Sciatic nerve (tissue), 2 donors: Measurements from ENCODE around the gene RAB38. TPM values are rescaled to one million over a fixed set of nuclear protein-coding genes. Genes with fewer than 3 reads are reported as not detected.

Source experiments
- ATAC-seq: fragments of 200-7000 bp; cut with Tn5 transposase; one replicate; pipeline ENCODE4 v1.9.1; 2020; ENCODE audit warnings: mild to moderate bottlenecking, moderate library complexity
- DNase-seq: peaks from one replicate; pipeline ENCODE4 v3.0.0-alpha.2; 2020; ENCODE audit warnings: low spot score
- intact Hi-C: fragments of 100-400 bp; cut with DNase I; formaldehyde crosslinking; loops from one replicate; pipeline ENCODE4 v1.14.2; 2022
- total RNA-seq: library from RNA; stranded (reverse); fragmentation: NEBNext Ultra II Directional; extraction: Animal tissue kit (Norgen Biotek cat#: 25700); gene quantifications from one replicate; pipeline ENCODE4 v1.2.1, GENCODE V29; 2021
- donor health status: DM: no; HTN: no; CAD: no.
- donor health status: DM: no; HTN: no; CAD: no.

The RAB38 gene
- total RNA-seq, 1 donor from 2014 or later, result 3.2 TPM

DNA sequence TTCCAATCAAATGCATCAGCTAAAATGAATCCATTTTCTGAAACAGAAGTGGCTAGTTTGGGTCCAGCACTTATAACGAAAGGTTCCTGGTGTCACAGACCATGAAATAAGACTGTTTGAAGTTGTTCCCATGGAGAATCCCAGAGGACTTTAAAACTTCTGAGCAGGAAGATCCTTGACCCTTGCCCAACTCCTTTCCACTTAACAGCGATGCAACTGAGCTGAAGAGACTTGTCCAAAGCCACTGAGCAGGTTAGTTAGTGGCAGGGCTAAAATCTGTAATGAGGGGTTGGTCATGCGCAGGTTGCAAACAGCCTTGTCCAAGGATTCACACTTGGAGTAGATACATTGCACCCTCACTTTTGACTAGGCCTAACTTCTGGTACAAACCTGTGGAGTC lies 1.3 kb downstream of the RAB38 start:
- intact Hi-C loops, result no loop called here
- ATAC-seq, result no peak

GRCh38 chr11:88171982-88172381 lies 3.3 kb downstream of the RAB38 start:
- no peak for ATAC-seq
- intact Hi-C loops, result no loop called here

More for the DNA sequence above, 1.3 kb downstream of the RAB38 start:
- DNase-seq, result no peak

DNA sequence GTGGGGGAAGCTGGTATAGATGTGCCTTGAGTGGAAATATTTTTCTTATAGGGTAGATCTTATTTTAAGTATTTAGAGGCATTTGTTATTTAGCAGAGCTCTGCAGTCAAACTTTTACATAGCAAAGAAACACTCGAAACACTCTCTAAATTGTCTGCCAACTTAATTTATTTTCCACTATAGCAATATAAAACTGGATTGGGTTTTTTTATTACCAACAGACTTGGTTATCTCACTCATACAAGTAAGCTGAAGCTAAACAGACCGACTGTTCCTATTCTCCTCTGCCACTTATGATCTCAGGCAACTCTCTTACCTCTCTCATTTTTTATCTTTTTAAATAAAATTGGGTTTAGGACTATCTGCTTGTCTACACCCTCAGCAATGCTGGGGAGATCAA lies 4.6 kb downstream of the RAB38 start:
- ATAC-seq, result no peak
- intact Hi-C loops, result no loop called here
- DNase-seq, result no peak

More at GRCh38 chr11:88171982-88172381, 3.3 kb downstream of the RAB38 start:
- DNase-seq, result no peak

DNA sequence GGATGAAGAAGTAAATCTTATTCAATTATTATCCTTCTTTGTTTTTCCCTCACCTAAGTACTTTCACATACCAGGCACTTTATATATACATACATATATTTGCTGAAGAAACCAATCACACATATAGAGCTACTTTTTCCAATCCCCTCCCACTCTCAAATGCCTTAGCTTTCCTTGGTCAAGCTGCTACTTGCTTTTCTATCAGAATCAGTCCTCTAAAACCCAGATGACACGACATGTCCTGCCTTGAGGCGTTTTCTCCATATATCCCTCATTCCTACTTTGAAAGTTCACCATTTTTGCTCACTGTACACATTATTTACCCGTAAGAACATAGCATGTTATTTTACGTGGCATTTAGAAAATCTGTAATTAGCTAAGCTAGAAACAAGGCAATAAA lies 5.4 kb downstream of the RAB38 start:
- DNase-seq (no peak), ATAC-seq (no peak)
- intact Hi-C loops, result no loop called here

- intact Hi-C loops, result no loop called here
- no peak for DNase-seq
- ATAC-seq, result no peak
Observed at GRCh38 chr11:88169471-88169870, 5.8 kb downstream of the RAB38 start.

- intact Hi-C loops, result no loop called here
- ATAC-seq, result no peak
- DNase-seq, result no peak
Observed at GRCh38 chr11:88167853-88168252, 7.4 kb downstream of the RAB38 start.

DNA sequence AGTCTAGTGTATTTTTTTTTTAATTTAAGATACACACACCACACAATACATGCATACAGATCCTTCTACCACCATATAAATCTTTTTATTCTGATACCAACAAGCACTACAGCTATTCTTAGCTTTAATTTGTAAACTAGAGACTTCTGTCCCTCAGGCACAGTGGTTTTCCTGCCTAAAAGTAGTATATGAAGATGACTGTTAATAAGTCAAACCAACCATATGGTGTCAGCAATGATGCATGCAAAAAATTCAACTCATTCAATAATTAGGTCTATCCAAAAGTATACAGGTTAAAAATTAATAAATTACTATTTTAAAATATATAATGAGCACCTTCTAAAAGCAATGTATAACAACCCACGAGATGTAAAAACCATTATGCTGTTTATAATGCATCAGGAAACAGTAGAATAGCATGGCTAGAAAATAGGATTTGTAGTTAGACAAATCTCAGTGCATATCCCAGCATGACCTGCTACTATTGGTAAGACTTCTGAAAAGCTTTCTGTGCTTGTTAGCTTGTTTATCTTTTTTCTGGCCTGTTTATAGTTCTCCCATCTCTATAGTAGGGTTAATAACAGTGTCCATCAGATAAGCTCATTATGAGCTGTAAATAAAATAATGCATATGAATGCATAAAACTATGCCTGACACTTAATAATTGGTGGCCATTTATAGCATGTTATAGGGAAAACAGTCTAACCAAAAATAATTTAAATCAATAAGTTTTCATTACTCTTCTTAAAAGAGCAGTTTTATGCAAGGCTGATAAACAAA lies 10.2 kb downstream of the RAB38 start:
- intact Hi-C loops, result no loop called here
- ATAC-seq (no peak), DNase-seq (no peak)

DNA sequence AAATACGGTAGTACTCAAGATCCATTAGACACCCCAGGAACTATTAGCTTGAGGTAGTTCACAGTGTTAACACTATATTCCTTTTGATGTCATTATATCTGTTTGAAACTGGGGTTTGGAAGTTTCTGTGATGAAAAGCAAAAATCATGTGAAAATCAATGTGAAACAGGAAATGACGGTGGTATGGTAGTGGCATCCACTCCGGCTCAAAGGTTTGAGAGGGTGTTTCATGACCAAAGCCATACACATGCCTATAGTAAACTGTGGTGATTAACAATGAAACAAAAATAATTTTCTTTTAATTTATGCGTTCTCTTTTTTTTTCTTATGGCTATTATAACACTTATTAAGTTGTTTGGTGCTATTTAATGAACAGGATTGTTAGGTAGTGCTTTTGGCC lies 10.9 kb downstream of the RAB38 start:
- intact Hi-C loops, result no loop called here
- DNase-seq (no peak), ATAC-seq (no peak)

DNA sequence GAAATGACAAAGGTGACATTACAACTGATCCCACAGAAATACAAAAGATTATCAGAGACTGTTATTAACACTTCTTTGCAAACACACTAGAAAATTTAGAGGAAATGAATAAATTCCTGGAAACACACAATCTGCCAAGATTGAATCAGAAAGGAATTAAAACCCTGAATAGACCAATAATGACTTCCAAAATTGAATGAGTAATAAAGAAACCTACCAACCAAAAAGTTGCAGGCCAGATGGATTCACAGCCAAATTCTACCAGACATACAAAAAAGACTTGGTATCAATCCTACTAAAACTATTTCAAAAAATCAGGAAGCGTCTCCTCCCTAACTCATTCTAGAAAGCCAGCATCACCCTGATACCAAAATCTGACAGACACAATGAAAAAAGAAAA lies 17.2 kb downstream of the RAB38 start:
- no peak for ATAC-seq
- intact Hi-C loops, result no loop called here
- DNase-seq, result no peak

GRCh38 chr11:88157370-88157769 lies 17.9 kb downstream of the RAB38 start:
- ATAC-seq (no peak), DNase-seq (no peak)
- intact Hi-C loops, result no loop called here

DNA sequence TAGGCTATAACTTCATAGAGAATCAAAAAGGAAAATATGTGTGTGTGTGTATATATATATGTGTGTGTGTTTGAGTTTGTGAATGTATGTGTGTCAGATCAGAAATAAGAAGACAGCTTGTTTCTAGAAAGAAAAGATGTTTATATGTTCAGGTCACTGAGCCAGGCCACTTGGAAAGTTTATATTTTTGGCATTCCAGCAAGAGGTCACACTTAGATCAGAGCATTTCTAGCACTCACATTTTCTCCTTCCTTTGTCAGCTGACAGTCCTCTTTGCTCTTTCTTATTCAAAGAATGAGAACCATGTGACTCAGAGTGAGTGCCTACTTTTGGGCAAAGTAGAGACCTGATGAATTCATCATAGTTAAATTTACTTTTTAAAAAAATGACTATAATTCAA lies 22.9 kb downstream of the RAB38 start:
- DNase-seq (no peak), ATAC-seq (no peak)
- intact Hi-C loops, result no loop called here

GRCh38 chr11:88151709-88152265 lies 23.5 kb downstream of the RAB38 start:
- DNase-seq, result no peak
- intact Hi-C loops, result no loop called here
- no peak for ATAC-seq

DNA sequence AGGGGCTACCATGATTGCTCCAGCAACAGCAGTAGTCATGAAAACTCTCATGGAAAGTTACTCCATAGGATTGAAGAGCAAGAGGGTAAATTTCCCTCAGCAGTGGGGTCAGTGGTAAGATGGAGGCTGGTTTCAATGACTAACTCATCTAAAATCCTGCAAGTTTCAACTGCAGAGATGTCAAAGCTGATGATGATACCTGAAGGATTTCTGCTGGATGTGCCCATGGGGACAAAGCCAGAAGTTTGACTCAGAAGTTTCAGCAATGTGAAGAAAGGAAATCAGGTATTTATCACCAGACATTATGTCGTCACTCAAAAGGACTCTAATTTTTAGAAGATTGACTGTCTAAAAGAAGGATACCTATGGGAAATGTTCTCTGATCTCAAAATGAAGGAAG lies 29.1 kb downstream of the RAB38 start:
- intact Hi-C loops, result no loop called here
- DNase-seq (no peak), ATAC-seq (no peak)

DNA sequence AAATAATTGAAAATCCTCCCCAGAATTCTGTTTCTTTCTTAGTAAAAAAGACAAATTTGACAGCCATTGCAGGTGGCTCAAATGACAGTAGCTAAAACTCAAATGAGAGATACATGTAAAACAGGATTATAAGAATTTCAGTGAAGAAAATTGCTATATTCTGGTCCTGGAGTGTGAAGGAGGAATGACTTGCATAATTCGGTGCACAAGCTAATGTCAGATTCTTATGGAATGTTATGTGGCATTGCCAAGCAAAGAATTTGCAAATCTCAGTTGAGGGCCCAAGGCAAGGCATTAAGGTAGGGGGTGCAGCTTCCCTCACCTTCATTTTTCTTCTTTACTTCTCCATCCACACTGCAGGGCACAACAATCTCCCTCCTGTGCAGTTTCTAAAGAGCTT lies 35.4 kb downstream of the RAB38 start:
- ATAC-seq (no peak), DNase-seq (no peak)
- intact Hi-C loops, result no loop called here

GRCh38 chr11:88131764-88132470 lies 43.3 kb downstream of the RAB38 start:
- intact Hi-C loops, result no loop called here
- ATAC-seq, result no peak
- DNase-seq, result no peak

DNA sequence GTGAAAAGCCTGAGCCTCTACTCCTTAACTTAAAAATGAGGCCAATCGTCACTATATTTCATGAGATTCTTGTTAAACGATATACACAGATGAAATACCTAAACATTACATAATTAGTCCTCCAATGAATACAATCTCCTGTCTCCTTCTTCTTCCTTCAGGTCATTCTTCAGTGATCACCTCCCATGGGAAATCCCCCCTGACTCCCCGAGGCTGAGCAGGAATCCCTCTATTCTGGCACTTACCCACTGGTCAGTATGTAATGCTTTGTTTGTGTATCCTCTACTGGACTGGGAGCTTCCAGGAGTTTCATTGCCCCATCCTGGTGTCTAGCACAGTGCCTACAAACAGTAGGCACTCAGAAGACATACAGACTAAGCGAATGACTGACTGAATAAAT lies 52.3 kb downstream of the RAB38 start:
- DNase-seq (no peak), ATAC-seq (no peak)
- intact Hi-C loops, result no loop called here

GRCh38 chr11:88119561-88119960 lies 55.7 kb downstream of the RAB38 start:
- intact Hi-C loops, result no loop called here
- no peak for ATAC-seq

DNA sequence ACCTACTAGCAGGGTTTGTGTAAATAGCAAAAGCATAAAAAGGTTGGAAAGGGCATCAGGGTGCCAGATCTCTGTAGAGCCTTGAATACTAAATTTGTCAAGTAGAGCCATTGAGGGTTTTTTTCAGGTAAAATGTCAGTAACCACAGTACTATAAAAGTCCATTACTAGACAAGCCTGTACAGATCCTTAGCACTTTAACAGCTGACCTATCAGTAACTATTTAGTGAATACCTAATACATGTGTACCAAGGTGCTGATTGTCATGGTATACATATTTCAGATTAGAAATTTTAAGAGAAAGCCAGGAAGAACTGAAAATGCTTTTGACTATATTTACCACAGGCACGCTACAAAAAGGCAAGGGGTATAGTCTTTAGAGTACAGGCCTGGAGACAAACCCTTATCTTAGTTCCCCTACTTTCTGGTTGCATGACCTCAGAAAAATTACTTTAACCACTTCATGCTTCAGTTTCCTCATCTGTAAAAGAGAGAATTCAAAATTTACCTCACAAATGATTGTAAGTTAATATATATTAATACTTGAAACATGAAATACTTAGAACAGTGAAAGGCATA lies 57.9 kb downstream of the RAB38 start:
- ATAC-seq, result no peak
- intact Hi-C loops, result no loop called here

More at GRCh38 chr11:88119561-88119960, 55.7 kb downstream of the RAB38 start:
- DNase-seq, result no peak

DNA sequence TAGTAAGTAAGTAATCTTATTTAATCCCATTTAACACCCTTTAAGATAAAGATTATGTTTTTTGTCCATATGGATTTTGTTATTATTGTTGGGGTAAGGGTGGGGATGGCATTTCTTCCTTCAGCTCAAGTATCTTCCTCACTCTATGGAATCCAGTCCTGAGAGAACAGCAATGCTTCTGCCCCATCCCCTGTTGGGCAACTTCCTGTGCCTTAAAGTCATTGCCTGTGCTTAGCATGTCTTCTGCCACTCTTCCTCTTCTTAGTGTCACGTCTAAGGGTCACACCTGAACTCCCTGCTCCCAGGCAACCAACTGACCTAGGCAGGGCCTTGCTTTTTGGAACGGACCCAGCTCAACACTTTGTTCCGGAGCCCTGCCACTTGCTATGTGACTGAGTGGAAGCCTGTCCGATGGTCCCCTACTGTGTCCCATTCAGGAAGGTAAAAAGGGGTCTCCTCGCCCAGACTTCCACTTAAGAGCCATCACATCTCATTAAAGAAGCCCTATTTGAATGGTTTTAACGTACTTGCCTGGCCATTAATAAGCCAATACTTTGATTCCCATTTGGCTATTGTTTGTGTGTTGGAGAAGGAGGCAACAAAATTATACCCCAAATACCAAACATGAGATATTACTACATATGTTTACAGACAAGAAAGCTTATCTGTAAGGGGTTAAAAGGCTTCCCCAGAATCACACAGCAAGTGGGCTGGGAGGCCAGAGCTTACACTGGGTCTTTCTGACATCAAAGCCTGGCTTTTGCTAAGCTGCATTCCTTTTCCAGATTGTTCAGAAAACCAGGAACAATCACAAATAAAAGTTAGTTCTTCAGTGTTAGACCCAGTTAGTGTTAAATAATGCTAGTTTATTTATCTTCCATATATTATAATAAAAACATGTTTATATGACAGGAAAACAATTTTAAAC lies 59.2 kb downstream of the RAB38 start:
- no peak for DNase-seq
- intact Hi-C loops, result no loop called here
- no peak for ATAC-seq

More for the DNA sequence above, 57.9 kb downstream of the RAB38 start:
- no peak for DNase-seq
